Kidney glomerular epithelial cell (primary cell): ENCODE measurements around the gene CD34.
"Not testable (repeated sequence)": the region's sequence is repeated elsewhere in the genome, so short reads cannot be mapped to it uniquely, and the experiment has no call there.

Source experiments
- DNase-seq: peaks from one replicate; lab custom pipeline; 2025; lab: John Stamatoyannopoulos, UW

The CD34 gene

GRCh38 chr1:207898260-207898659 lies 12.7 kb downstream of the CD34 start:
- no peak for DNase-seq

DNA sequence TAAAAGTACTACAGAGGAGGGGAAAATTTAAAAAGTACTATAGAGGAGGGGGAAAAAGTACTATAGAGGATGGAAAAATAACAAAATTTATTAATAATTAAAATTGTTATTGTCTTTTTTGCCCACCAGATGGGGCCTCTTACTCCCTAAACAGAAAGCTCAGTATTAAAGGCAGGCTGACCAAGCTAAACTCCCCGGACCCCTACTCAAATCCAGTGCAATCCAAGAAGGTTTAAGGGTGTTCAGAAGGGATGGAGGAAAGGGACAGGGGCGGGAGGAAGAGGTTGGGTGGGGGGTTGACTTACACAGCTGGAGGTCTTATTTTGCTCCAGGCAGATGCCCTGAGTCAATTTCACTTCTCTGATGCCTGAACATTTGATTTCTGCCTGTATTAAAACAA lies 13.7 kb downstream of the CD34 start:
- DNase-seq = no peak

DNA sequence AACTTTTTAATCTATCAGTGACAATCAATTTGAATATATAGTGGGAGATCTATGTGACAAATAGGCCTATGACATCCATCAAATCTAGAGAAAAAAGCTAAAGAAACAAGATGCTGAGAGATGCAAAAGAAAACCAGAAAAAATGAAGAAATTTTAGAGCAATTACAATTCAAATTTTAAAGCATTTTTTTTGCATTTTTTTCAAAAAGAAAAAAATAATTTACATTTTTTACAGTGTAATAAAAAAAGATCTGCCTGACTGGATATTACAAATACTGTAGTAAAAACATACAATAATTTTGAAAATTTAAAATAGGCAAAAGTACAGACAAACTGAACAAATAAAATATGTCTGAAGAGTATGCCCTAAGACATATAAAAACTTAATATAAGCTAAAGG lies 14.4 kb downstream of the CD34 start:
- DNase-seq = no peak

DNA sequence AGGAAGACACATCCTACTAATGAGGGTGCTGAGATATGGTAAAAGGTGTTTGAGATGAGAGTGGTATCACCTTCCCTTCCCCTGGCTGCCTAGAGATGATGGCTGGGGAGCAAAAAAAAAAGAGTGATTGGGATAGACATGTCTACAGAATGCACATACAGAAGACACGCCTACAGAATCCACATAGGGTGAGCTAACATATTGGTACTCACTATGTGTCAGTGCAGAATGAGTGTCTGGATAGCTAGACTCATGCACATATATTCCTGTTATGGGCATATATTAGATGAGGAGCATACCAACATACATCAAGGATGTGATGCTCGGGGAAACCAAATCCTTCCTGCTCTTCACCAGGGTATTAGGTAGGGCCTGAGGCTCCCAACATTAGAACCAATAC lies 16.2 kb downstream of the CD34 start:
- no peak for DNase-seq

DNA sequence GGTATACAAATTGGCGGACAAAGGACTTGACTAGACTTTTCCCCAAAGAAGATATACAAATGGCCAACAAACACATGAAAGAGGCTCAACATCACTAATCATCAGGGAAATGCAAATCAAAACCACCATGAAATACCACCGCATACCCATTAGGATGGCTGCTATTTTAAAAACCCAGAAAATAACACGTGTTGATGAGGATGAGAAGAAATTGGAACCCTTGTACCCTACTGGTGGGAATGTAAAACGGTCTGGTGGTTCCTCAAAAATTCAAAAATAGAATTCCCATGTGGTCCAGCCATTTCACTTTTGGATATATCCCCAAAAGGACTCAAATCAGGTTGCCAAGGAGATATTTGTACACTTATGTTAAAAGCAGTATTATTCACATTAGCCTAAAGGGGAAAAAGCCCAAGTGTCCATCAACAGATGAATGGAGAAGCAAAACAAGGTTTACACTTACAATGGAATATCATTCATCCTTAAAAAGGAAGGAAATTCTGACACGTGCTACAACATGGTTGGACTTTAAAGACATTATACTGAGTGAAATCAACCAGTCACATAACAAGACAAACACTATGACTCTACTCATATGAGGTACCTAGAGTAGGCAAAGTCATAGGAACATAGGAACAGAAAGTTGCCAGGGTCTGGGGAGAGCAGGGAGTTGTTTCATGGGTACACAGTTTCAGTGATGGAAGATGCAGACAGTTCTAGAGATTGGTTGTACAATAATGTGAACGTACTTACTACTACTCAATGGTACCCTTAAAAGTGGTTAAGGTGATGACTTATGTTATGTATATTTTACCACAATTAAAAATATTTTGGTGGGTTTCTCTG lies 17.0 kb downstream of the CD34 start:
- no peak for DNase-seq

GRCh38 chr1:207892764-207893163 lies 18.2 kb downstream of the CD34 start:
- no peak for DNase-seq

GRCh38 chr1:207891148-207891547 lies 19.8 kb downstream of the CD34 start:
- DNase-seq = no peak

DNA sequence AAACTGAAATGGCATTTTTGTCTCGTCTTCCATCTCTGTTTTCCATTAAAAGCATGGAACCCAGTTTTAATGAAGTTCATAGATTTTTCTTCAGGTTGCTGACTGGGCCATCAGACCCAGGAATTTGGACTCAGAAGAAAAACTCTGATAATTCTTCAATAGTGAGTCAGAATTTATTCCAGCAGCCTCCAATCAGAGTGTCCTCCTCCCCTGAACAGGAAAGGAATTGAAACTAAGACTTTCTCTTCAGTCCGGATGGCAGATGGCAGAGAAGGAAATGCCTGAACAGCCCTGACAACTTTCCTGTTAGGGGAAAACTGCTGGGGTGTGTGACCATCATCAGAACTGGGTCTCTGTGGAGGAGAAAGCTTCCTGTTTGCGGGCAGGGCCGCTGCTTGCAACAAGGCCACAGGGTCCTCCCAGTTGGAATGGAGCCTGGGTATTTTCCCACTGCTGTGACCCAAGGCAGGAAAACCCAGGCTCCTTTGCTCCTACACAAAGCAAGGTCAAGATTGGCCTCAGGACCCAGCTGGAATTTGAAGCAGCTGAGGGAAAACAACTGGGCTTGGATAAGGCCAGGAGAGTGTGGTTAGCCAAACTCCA lies 20.7 kb downstream of the CD34 start:
- peak; percentile 80 for DNase-seq

DNA sequence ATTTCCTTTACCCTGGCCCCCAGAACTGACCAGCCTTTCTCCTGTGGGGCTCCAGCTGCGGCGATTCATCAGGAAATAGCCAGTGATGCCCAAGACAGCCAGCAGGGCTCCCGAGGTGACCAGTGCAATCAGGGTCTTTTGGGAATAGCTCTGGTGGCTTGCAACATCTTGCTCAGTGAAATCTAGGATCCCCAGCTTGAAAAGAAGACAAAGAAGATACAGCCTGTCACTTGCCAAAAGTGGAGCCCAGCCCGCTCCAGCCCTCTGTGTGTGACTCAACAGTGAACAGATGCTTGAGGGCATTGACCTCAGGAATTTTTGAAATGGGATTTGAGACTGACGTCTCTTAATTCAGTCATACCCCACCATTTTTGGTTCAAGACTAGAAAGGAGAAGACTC lies 22.3 kb downstream of the CD34 start:
- DNase-seq = no peak

DNA sequence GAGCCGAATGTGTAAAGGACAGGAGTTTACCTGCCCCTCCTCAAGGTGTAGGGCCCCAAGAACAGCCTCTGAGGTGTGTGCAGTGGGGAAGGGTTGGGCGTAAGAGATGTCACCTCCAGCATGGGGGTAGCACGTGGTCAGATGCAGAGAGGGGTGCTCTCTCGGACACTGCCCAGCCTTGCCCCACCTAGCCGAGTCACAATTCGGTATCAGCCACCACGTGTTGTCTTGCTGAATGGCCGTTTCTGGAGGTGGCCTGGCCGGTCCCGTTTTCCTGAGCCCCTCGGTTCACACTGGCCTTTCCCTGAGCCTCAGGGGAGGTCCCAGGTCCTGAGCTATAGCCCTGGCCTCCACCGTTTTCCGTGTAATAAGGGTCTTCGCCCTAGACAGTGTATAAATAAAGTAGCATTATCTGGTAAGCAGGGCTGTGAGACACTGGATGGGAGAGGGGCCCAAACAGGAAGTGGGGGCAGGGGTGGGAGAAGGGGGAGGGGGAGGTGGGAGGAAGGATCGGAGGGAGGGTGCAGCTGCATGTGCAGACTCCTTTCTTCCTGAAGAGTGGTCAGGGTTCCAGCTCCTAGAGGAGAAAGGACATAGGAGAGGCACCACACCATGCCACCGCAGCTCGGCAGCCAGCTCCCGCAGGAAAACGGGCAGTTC lies 23.3 kb downstream of the CD34 start:
- no peak for DNase-seq

GRCh38 chr1:207886227-207886626 lies 24.7 kb downstream of the CD34 start:
- DNase-seq = no peak

DNA sequence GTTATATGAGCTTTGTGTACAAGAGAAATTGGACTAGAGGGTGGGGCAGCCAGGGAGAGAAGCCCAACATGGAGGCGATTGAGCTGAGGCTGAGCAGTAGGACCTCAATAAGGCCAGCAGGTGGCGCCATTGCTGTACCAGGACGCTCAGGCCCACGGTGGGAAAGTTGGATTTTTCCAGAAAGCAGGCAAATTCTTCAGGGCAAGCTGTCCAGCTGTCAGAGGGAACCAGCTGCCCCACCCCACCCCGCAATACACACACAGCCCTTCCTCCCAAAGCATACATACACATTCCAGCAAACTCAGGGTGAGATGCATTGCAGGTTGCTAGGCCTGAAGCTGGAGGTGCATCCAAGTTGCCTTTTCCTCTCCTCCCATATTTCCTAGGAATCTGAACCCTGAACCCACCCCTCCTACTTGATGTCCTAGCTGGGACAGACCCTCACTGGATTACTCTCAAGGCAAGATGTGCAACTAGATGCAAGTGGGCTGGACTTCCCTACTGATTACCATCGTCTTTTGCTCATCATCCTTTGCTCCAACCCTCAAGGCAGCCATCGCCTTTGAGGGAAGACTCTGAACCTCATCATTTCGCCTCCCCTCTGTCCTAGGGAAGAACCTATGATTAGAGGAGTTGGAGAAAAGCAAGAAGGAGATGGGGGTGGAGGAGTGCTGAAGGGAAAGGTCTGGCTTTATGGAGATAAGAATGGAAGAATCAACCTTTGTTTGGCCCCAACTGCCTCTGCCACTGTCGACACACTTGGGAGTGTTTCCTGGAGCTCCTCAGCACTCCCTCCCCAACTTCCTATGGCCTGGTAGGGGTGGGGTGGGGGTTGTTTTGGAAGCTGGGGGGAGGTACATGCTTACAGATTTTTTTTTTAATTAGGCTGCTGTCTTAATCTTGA lies 25.5 kb downstream of the CD34 start:
- DNase-seq = peak; percentile 56

DNA sequence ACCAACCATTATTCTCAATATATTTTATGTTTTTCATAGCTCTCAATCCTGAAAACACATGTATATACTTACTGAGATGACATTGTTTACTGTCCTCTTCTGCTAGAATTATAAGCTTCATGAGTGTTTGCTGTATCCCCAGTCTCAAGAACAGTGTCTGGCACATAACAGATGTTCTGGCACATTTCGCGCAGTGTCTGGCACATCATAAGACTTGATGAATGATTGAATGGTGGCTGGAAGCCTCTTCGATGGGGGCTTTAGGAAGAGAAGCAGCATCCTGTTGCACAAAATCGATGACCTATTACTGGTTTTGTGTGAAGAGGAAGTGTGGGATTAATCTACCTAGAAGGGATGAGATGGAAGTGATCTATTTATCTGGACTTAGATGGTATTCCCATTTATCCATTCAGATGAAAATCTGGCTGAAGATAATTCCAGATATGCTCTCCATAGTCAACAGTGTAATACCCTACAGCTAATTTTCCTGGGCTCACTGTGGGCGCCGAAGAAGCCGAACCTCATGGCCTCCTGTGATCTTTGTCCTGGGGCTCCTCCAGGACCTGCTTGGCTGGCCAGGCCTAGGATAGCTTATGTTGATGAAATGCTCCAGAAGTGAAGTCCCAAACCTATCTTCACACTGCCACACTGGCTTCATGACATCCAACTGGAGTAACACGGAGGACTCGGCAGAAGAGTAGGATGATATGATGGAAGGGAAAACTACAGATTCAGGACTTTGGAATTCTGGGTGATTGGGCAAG lies 26.5 kb downstream of the CD34 start:
- DNase-seq = no peak

- DNase-seq = no peak
Observed at GRCh38 chr1:207883660-207884250, 27.2 kb downstream of the CD34 start.

- no peak for DNase-seq
Observed at GRCh38 chr1:207883104-207883651, 27.7 kb downstream of the CD34 start.

DNA sequence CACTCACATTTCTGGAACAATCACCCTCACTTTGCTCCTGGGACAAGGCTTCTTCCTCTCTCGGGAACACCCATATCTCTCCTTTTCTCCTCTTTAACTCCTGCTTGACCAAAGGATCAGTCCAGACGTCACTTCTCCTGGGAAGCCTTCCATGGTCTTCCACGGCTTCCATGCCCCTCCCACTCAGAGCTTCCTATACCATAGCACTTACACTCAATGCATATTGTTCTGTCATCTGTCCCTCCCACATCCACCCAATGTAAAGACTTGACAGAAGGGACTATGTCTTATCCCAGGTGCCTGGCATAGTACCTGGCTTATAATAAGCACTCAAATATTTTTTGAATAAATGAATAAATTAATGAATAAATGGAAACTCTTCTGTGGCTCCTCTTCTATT lies 28.2 kb downstream of the CD34 start:
- no peak for DNase-seq

DNA sequence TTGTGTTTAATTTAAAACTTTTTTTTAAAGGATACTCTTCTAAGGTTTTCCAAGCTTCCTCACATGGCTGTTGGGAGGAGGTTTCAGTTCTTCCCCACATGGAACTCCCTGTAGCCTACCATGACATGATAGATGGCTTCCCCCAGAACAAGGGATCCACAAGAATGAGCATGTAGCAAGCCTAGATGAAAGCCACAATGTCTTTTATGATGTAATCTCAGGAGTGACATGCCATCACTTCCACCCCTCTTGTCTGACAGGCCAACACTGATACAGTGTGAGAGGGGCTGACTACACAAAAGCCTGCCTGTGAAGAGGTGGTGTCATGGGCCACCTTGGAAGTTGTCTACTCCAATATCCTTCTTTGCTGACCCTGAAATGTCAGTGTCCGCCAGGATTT lies 32.0 kb downstream of the CD34 start:
- DNase-seq = no peak

DNA sequence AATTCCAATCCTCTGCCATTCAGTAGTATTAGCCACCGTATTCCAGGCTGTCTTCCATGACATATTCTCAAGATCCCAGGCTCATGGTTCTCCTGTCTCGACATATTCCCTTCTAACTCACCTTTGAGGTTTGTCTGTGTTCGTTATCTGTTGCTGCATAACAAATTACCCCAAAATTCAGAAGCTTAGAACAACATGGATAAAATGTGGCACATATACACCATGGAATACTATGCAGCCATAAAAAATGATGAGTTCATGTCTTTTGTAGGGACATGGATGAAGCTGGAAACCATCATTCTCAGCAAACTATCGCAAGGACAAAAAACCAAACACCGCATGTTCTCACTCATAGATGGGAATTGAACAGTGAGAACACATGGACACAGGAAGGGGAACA lies 33.0 kb downstream of the CD34 start:
- not testable (repeated sequence) for DNase-seq

DNA sequence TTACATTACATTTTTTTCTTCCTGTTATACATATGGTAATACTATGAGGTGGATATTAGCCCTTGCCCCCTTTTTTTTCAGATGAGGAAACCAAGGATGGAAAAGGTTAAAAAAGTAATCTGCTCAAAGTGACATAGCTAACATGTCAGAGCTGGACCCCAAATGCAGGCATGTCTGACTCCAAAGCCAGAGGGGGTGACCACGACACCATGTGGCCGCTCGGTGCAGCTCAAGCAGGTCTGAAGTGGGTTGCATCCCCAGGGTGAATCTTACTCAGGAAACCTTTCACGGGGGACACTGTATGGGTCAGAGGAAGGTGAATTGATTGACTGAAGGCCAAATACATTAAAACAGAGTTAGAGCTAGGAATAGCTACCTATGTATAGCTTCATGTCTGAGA lies 34.8 kb downstream of the CD34 start:
- DNase-seq = no peak

DNA sequence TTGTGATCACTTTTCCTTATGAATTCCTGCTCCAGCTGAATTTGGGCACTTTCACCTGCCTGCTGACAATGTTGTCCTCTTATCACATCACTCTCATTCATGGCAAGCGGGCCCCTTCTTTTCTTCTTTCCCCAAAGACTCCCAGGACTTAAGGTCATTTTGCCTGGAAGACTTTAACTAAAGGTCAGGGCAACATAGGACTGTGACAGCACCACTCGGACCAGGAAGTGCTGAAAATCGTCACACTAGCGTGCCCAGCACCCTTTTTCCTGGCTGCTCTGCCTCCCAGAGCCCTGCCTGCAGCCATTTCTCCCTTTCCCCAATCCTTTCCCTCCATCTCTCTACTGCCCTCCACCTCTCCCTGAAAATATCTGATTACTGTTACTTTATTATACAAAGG lies 35.4 kb downstream of the CD34 start:
- DNase-seq = no peak
